DOHH2 (cell line): Measurements from ENCODE around the gene ITGA11.

Experiments
- CTCF ChIP-seq: fragments of 200-600 bp; sonication (generic); IDR thresholded peaks from one replicate; pipeline ENCODE4 v1.5.1; 2014; ENCODE audit warnings: antibody characterized with exemption, mild to moderate bottlenecking, low read depth, low read length; ENCODE audit not compliant: poor library complexity, severe bottlenecking
- EZH2phosphoT487 ChIP-seq: fragments of 200-600 bp; sonication (generic); IDR thresholded peaks from 2 replicates; pipeline ENCODE4 v1.6.1; 2017; ENCODE audit warnings: borderline replicate concordance, mild to moderate bottlenecking, antibody characterized with exemption, low read length, moderate library complexity, mixed read lengths

DNA sequence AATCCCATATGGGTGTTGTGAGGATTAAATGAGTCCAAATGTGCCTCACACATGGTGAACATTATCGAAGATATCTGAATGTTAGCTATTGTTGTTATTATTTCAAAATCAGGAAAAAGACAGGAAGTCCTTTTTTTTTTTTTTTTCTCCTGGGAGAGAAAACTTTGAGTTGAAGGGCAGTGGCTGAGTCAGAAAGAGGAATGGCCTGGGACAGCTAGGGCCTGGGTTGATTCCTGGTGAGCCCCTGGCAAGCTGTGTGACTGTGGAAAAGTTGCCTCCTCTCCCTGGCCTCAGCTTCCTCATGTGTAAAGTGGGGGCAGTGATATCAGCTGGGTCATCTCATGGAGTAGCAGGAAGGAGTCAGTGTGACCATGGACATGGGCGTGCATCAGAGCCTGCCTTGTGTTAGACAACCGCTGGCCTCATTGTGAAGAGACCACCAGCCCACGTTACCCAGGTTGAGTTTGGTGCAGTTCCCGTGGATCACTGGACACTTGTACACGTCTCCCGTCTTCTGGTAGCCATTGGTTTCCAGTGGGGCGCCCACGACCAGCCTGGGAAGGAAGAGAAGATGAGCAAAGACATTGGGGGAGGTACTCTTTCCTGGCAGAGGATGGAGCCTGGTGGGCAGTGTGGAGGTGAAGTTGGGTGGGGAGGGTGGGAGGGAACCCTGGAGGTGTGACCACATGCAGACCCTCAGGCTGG, 63.1 kb downstream of the ITGA11 start:
- no peak for TF ChIP-seq CTCF
- no peak for TF ChIP-seq EZH2phosphoT487
